IMR-90 (cell line): Measurements from ENCODE around the gene SVOPL. TPM values are rescaled to one million over a fixed set of nuclear protein-coding genes. Genes with fewer than 3 reads are reported as not detected.

ENCODE experiments used
- ATAC-seq: fragments of 200-7000 bp; cut with Tn5 transposase; 2 replicates; pipeline ENCODE4 v1.9.1; 2020; ENCODE audit warnings: low read depth, mild to moderate bottlenecking, moderate library complexity
- BruUV-seq: library from RNA; stranded (reverse); fragments of 400-500 nt; replicated peaks from 2 replicates; lab custom pipeline; 2021; lab: Mats Ljungman, UMichigan
- CTCF ChIA-PET: fragments of 300-600 bp; formaldehyde crosslinking; extraction: SDS; loops from one replicate; lab custom pipeline; 2021; ENCODE audit warnings: antibody characterized with exemption; lab: Yijun Ruan, JAX
- POLR2A ChIA-PET: fragments of 300-600 bp; sonication (Branson Sonifier 250); formaldehyde crosslinking; loops from one replicate; lab custom pipeline; 2022; ENCODE audit warnings: antibody characterized with exemption; ENCODE audit not compliant: unreplicated experiment; lab: Charles Lee
- DNase-seq: peaks from one replicate; pipeline ENCODE4 v3.0.0; 2013
- H2AFZ ChIP-seq: replicated peaks from 2 replicates; pipeline ENCODE3; 2013; ENCODE audit warnings: low read length, mild to moderate bottlenecking; ENCODE audit not compliant: poor library complexity
- H2AK5ac ChIP-seq: 2 replicates; pipeline ENCODE4 v1.6.1; 2013; ENCODE audit warnings: low read depth, low read length, inconsistent platforms
- H2AK9ac ChIP-seq: replicated peaks from 2 replicates; pipeline ENCODE3; 2013; ENCODE audit warnings: mild to moderate bottlenecking, low read depth, low read length, moderate library complexity; ENCODE audit not compliant: poor library complexity
- H2BK120ac ChIP-seq: 2 replicates; pipeline ENCODE4 v1.6.1; 2013; ENCODE audit warnings: low read depth, low read length, inconsistent platforms
- H2BK15ac ChIP-seq: 3 replicates; pipeline ENCODE4 v1.6.1; 2013; ENCODE audit warnings: low read depth, low read length, inconsistent platforms
- H2BK20ac ChIP-seq: 2 replicates; pipeline ENCODE4 v1.6.1; 2013; ENCODE audit warnings: low read depth, mild to moderate bottlenecking, inconsistent platforms, low read length, moderate library complexity
- H2BK5ac ChIP-seq: 2 replicates; pipeline ENCODE4 v1.6.1; 2013; ENCODE audit warnings: mild to moderate bottlenecking, low read depth, low read length, inconsistent platforms; ENCODE audit not compliant: poor library complexity, severe bottlenecking
- H3K14ac ChIP-seq: replicated peaks from 2 replicates; pipeline ENCODE4 v1.6.1; 2013; ENCODE audit warnings: low read depth, low read length, inconsistent platforms
- H3K18ac ChIP-seq: 2 replicates; pipeline ENCODE4 v1.6.1; 2013; ENCODE audit warnings: low read depth, low read length, control low read depth
- H3K23ac ChIP-seq: 2 replicates; pipeline ENCODE4 v1.6.1; 2013; ENCODE audit warnings: low read depth, low read length, inconsistent platforms
- H3K27ac ChIP-seq: 2 replicates; pipeline ENCODE4 v1.5.1; 2013; ENCODE audit warnings: mild to moderate bottlenecking, control low read depth, low read length; ENCODE audit not compliant: insufficient read depth
- H3K27me3 ChIP-seq: 2 replicates; pipeline ENCODE4 v1.6.1; 2013; ENCODE audit warnings: low read length; ENCODE audit not compliant: control insufficient read depth, insufficient read depth
- H3K36me3 ChIP-seq: 2 replicates; pipeline ENCODE4 v1.6.1; 2013; ENCODE audit warnings: low read length, mixed read lengths; ENCODE audit not compliant: control insufficient read depth, insufficient read depth
- H3K4ac ChIP-seq: 2 replicates; pipeline ENCODE4 v1.6.1; 2013; ENCODE audit warnings: low read depth, low read length, inconsistent platforms
- H3K4me1 ChIP-seq: 2 replicates; pipeline ENCODE4 v1.6.1; 2013; ENCODE audit warnings: low read length, mixed read lengths; ENCODE audit not compliant: control insufficient read depth, insufficient read depth
- H3K4me2 ChIP-seq: 2 replicates; pipeline ENCODE4 v1.6.1; 2013; ENCODE audit warnings: low read depth, mild to moderate bottlenecking, control low read depth, low read length, moderate library complexity
- H3K4me3 ChIP-seq: 2 replicates; pipeline ENCODE4 v1.5.1; 2013; ENCODE audit warnings: low read depth, mild to moderate bottlenecking, control low read depth, low read length, moderate library complexity; ENCODE audit not compliant: insufficient read depth
- H3K56ac ChIP-seq: 2 replicates; pipeline ENCODE4 v1.6.1; 2013; ENCODE audit warnings: low read length, inconsistent platforms; ENCODE audit not compliant: insufficient read depth; ENCODE audit errors: extremely low read depth
- H3K79me1 ChIP-seq, 2 experiments: 2 replicates each; pipeline ENCODE4 v1.6.1; 2013; ENCODE audit warnings: low read length in 2 of 2, inconsistent platforms in 1 of 2, low read depth in 1 of 2
- H3K9ac ChIP-seq: 2 replicates; pipeline ENCODE4 v1.6.1; 2013; ENCODE audit warnings: low read depth, low read length, control low read depth
- H3K9me1 ChIP-seq: 2 replicates; pipeline ENCODE4 v1.6.1; 2013; ENCODE audit warnings: low read length, inconsistent platforms; ENCODE audit not compliant: insufficient read depth
- H3K9me3 ChIP-seq: 2 replicates; pipeline ENCODE4 v1.6.1; 2013; ENCODE audit warnings: low read length; ENCODE audit not compliant: control insufficient read depth, insufficient read depth
- H4K20me1 ChIP-seq: 2 replicates; pipeline ENCODE4 v1.6.1; 2013; ENCODE audit warnings: low read length, inconsistent platforms; ENCODE audit not compliant: insufficient read depth
- H4K5ac ChIP-seq: 2 replicates; pipeline ENCODE4 v1.6.1; 2013; ENCODE audit warnings: mild to moderate bottlenecking, low read depth, low read length, control low read depth
- H4K8ac ChIP-seq, 2 experiments: 2 replicates each; pipeline ENCODE4 v1.6.1; 2013; ENCODE audit warnings: low read depth in 2 of 2, low read length in 2 of 2, control low read depth in 1 of 2, inconsistent platforms in 1 of 2
- H4K91ac ChIP-seq: 2 replicates; pipeline ENCODE4 v1.6.1; 2013; ENCODE audit warnings: low read depth, low read length, inconsistent platforms; ENCODE audit not compliant: insufficient read depth
- BHLHE40 ChIP-seq: fragments of 150-350 bp; IDR thresholded peaks from 2 replicates; pipeline ENCODE4 v1.6.1; 2016; ENCODE audit warnings: mild to moderate bottlenecking, low read depth, low read length
- CHD1 ChIP-seq: IDR thresholded peaks from 2 replicates; pipeline ENCODE4 v1.6.1; 2012; ENCODE audit warnings: low read depth, low read length, improper control_type of control experiment
- FOS ChIP-seq: fragments of 150-350 bp; IDR thresholded peaks from 2 replicates; pipeline ENCODE4 v1.6.1; 2016; ENCODE audit warnings: low read depth, low read length
- MAZ ChIP-seq: IDR thresholded peaks from 2 replicates; pipeline ENCODE4 v1.6.1; 2012; ENCODE audit warnings: low read depth, mild to moderate bottlenecking, low read length, improper control_type of control experiment, moderate library complexity, borderline replicate concordance
- MXI1 ChIP-seq: IDR thresholded peaks from 2 replicates; pipeline ENCODE4 v1.6.1; 2012; ENCODE audit warnings: low read depth, mild to moderate bottlenecking, low read length, moderate library complexity, borderline replicate concordance
- NFE2L2 ChIP-seq: fragments of 150-350 bp; IDR thresholded peaks from 2 replicates; pipeline ENCODE4 v1.6.1; 2016; ENCODE audit warnings: low read depth, mild to moderate bottlenecking, low read length
- RAD21 ChIP-seq: IDR thresholded peaks from 2 replicates; pipeline ENCODE4 v1.6.1; 2012; ENCODE audit warnings: low read length, improper control_type of control experiment
- RCOR1 ChIP-seq: IDR thresholded peaks from 2 replicates; pipeline ENCODE4 v1.6.1; 2012; ENCODE audit warnings: mild to moderate bottlenecking, low read length, improper control_type of control experiment; ENCODE audit not compliant: insufficient replicate concordance
- RFX5 ChIP-seq: IDR thresholded peaks from 2 replicates; pipeline ENCODE4 v1.8.0; 2012; ENCODE audit warnings: low read depth, mild to moderate bottlenecking, low read length, moderate library complexity
- SMC3 ChIP-seq: fragments of 150-350 bp; IDR thresholded peaks from 2 replicates; pipeline ENCODE4 v1.6.1; 2016; ENCODE audit warnings: low read depth, mild to moderate bottlenecking, antibody characterized with exemption, low read length, moderate library complexity
- USF2 ChIP-seq: fragments of 150-350 bp; IDR thresholded peaks from 2 replicates; pipeline ENCODE4 v1.6.1; 2017; ENCODE audit warnings: mild to moderate bottlenecking, antibody characterized with exemption, low read length, low read depth
- WGBS, 2 experiments: methylation state at CpG; one replicate each; pipeline versions ENCODE4 v1.1.5 to v1.1.7; 2013; ENCODE audit warnings: missing lambda C conversion rate in 2 of 2; ENCODE audit not compliant: insufficient read length in 1 of 2; ENCODE audit errors: extremely low coverage in 2 of 2; 5-methylcytosine and 5-hydroxymethylcytosine counted together
- dilution Hi-C: fragments of 300-500 bp; cut with HindIII; formaldehyde crosslinking; loops from one replicate; pipeline ENCODE4 v1.14.3; 2018; ENCODE audit warnings: low sequenced_read_pairs; ENCODE audit not compliant: unreplicated experiment
- in situ Hi-C: fragments of 300-500 bp; cut with MboI; formaldehyde crosslinking; loops from 3 replicates; pipeline ENCODE4 v1.14.3; 2019; ENCODE audit warnings: low sequenced_read_pairs, inconsistent platforms, mixed read lengths
- intact Hi-C: fragments of 100-400 bp; cut with micrococcal nuclease; formaldehyde crosslinking; loops from 2 replicates; pipeline ENCODE4 v1.10.0; 2022
- polyA plus RNA-seq, 3 experiments: library from polyadenylated mRNA; depleted of rRNA; stranded (reverse); fragments of >200 nt; gene quantifications; 2 replicates each; pipeline ENCODE4 v1.2.3, GENCODE V29; 2012; ENCODE audit warnings: low replicate concordance in 1 of 3
- total RNA-seq: library from RNA; depleted of rRNA; stranded (reverse); fragments of >200 nt; gene quantifications from 2 replicates; pipeline ENCODE4 v1.2.3, GENCODE V29; 2012
- TF ChIP-seq, protein P1 (sequence below): conservative IDR thresholded peaks from 2 replicates; pipeline ENCODE4 v1.5.1; 2012; ENCODE audit warnings: mild to moderate bottlenecking, low read depth, low read length, improper control_type of control experiment

SVOPL gene
- total and polyA plus RNA-seq, 2 of the 4 experiments (the other 2 are of a cell fraction): not detected

- Histone ChIP-seq H2BK20ac (no peak overlapping the region), H4K8ac (no peak overlapping the region), H2AK5ac (no peak overlapping the region), H2BK15ac (no peak overlapping the region), H2BK5ac (no peak overlapping the region), H4K5ac (no peak overlapping the region), H3K27ac (no peak overlapping the region), H3K14ac (no peak overlapping the region), H3K27me3 (no peaks in the 10 kb centered on the region), H3K56ac (no peak overlapping the region), H3K4me3 (no peak overlapping the region), H3K79me1 (no peaks in the 10 kb centered on the region), H2AFZ (no peak overlapping the region), H3K4me2 (no peak overlapping the region), H3K36me3 (no peaks in the 10 kb centered on the region), H3K18ac (no peak overlapping the region), H4K20me1 (no peaks in the 10 kb centered on the region), H2BK120ac (no peak overlapping the region), H3K4me1 (no peaks in the 10 kb centered on the region), H3K23ac (no peak overlapping the region), H2AK9ac (no peak overlapping the region), H3K9ac (no peak overlapping the region), H4K91ac (no peak overlapping the region), H3K9me3 (peaks cover 4% of the 10 kb centered on the region; the same call in 1 of the 2 replicates), H3K4ac (no peak overlapping the region), H3K9me1 (no peaks in the 10 kb centered on the region)
- DNase-seq: no peak
- dilution Hi-C loops (no loop called here), in situ Hi-C loops (no loop called here), intact Hi-C loops (no loop called here)
- CTCF ChIA-PET: no interaction called here
- TF ChIP-seq MXI1: no peak
- no peak for TF ChIP-seq RCOR1
- no peak for TF ChIP-seq RFX5
- TF ChIP-seq FOS: no peak
- TF ChIP-seq CHD1: no peak
- TF ChIP-seq SMC3: no peak
- TF ChIP-seq BHLHE40: no peak
- no peak for TF ChIP-seq MAZ
- no peak for TF ChIP-seq USF2
- TF ChIP-seq, protein P1, sequence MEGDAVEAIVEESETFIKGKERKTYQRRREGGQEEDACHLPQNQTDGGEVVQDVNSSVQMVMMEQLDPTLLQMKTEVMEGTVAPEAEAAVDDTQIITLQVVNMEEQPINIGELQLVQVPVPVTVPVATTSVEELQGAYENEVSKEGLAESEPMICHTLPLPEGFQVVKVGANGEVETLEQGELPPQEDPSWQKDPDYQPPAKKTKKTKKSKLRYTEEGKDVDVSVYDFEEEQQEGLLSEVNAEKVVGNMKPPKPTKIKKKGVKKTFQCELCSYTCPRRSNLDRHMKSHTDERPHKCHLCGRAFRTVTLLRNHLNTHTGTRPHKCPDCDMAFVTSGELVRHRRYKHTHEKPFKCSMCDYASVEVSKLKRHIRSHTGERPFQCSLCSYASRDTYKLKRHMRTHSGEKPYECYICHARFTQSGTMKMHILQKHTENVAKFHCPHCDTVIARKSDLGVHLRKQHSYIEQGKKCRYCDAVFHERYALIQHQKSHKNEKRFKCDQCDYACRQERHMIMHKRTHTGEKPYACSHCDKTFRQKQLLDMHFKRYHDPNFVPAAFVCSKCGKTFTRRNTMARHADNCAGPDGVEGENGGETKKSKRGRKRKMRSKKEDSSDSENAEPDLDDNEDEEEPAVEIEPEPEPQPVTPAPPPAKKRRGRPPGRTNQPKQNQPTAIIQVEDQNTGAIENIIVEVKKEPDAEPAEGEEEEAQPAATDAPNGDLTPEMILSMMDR: no peak
- TF ChIP-seq NFE2L2: no peak
- TF ChIP-seq RAD21: no peak
- no peak for ATAC-seq
- POLR2A ChIA-PET: no interaction called here
- BruUV-seq: no TSS peak
- WGBS, 2 experiments: 100% methylated on average over 1 of the region's 2 CpGs; no CpG with 5 or more reads in 1 of the 2 experiments
Measured at GRCh38 chr7:138690495-138690894, 10.7 kb downstream of the SVOPL start.
